Endothelial cell of umbilical vein (primary cell): ENCODE results near the gene ETFB. TPM values are rescaled to one million over a fixed set of nuclear protein-coding genes. Genes with fewer than 3 reads are reported as not detected.

Source experiments
- BruUV-seq: library from RNA; stranded (reverse); fragments of 400-500 nt; replicated peaks from 2 replicates; lab custom pipeline; 2021; lab: Mats Ljungman, UMichigan
- CTCF ChIA-PET: fragments of 300-600, 350-600 bp; sonication (Branson Sonifier 250); formaldehyde crosslinking; loops from one replicate; lab custom pipeline; 2021; ENCODE audit warnings: antibody characterized with exemption, inconsistent platforms; lab: Charles Lee
- POLR2A ChIA-PET: fragments of 300-600, 350-600 bp; sonication (Branson Sonifier 250); formaldehyde crosslinking; loops from one replicate; lab custom pipeline; 2021; ENCODE audit warnings: antibody characterized with exemption, inconsistent platforms; lab: Charles Lee
- DNase-seq: peaks from one replicate; pipeline ENCODE4 v3.0.0-alpha.2; 2011; ENCODE audit warnings: low read depth, low spot score
- FAIRE-seq: peaks from 2 replicates; lab custom pipeline; 2011; peaks lifted over from hg19 to GRCh38; lab: Jason Lieb, UNC
- H2AFZ ChIP-seq: 2 replicates; pipeline ENCODE4 v1.6.0; 2012; ENCODE audit warnings: low read depth, low read length, control low read depth, inconsistent platforms
- H3K27ac ChIP-seq: 2 replicates; pipeline ENCODE4 v1.5.1; 2011; ENCODE audit warnings: low read depth, mild to moderate bottlenecking, control low read depth, low read length, moderate library complexity; ENCODE audit not compliant: insufficient read depth
- H3K27me3 ChIP-seq, 2 experiments: 2 replicates each; pipeline versions ENCODE4 v1.6.0 to v1.6.1; 2011; ENCODE audit warnings: low read length in 2 of 2, mixed read lengths in 1 of 2; ENCODE audit not compliant: control insufficient read depth in 2 of 2, insufficient read depth in 2 of 2
- H3K36me3 ChIP-seq, 2 experiments: 2 replicates in 1 of 2; 3 replicates in 1 of 2; pipeline ENCODE4 v1.5.1; 2011; ENCODE audit warnings: low read length in 2 of 2, mild to moderate bottlenecking in 1 of 2, moderate library complexity in 1 of 2; ENCODE audit not compliant: control insufficient read depth in 2 of 2, insufficient read depth in 2 of 2; ENCODE audit errors: extremely low read depth in 1 of 2
- H3K4me1 ChIP-seq: 3 replicates; pipeline ENCODE4 v1.5.1; 2011; ENCODE audit warnings: mild to moderate bottlenecking, low read length; ENCODE audit not compliant: control insufficient read depth, insufficient read depth; ENCODE audit errors: extremely low read depth
- H3K4me2 ChIP-seq: 2 replicates; pipeline ENCODE4 v1.6.1; 2011; ENCODE audit warnings: low read length, control low read depth, mixed read lengths; ENCODE audit not compliant: insufficient read depth
- H3K4me3 ChIP-seq, 3 experiments: fragments of 200-600 bp in 1 of 3; sonication (generic), shearing (Covaris generic) in 1 of 3; replicated peaks in 1 of 3; 2 replicates each; pipeline ENCODE4 v1.5.1; 2011 to 2016; ENCODE audit warnings: control low read depth in 3 of 3, low read length in 3 of 3, mild to moderate bottlenecking in 2 of 3, inconsistent platforms in 1 of 3, low read depth in 1 of 3, moderate library complexity in 1 of 3; ENCODE audit not compliant: insufficient read depth in 1 of 3
- H3K79me2 ChIP-seq: 2 replicates; pipeline ENCODE4 v1.6.0; 2012; ENCODE audit warnings: low read length, inconsistent platforms; ENCODE audit not compliant: control insufficient read depth, insufficient read depth
- H3K9ac ChIP-seq: replicated peaks from 2 replicates; pipeline ENCODE3; 2011; ENCODE audit warnings: low read length, control low read depth; ENCODE audit not compliant: insufficient read depth; ENCODE audit errors: extremely low read depth
- H3K9me1 ChIP-seq: replicated peaks from 3 replicates; pipeline ENCODE4 v1.6.0; 2011; ENCODE audit warnings: mild to moderate bottlenecking, low read length; ENCODE audit not compliant: control insufficient read depth, insufficient read depth; ENCODE audit errors: extremely low read depth
- H3K9me3 ChIP-seq: replicated peaks from 2 replicates; pipeline ENCODE4 v1.5.1; 2012; ENCODE audit warnings: low read length, inconsistent platforms; ENCODE audit not compliant: control insufficient read depth, insufficient read depth
- H4K20me1 ChIP-seq: replicated peaks from 2 replicates; pipeline ENCODE3; 2011; ENCODE audit warnings: mild to moderate bottlenecking, low read length; ENCODE audit not compliant: control insufficient read depth, insufficient read depth; ENCODE audit errors: extremely low read depth
- CTCF ChIP-seq, 2 donors: IDR thresholded peaks; 1 replicate in 1 of 2; 2 replicates in 1 of 2; pipeline ENCODE4 v1.5.1; 2011; ENCODE audit warnings: low read length in 2 of 2, mild to moderate bottlenecking in 2 of 2, moderate library complexity in 2 of 2, control low read depth in 1 of 2, inconsistent platforms in 1 of 2, low read depth in 1 of 2; ENCODE audit not compliant: insufficient read depth in 1 of 2; ENCODE audit errors: extremely low read depth in 1 of 2
- EZH2 ChIP-seq: IDR thresholded peaks from 2 replicates; pipeline ENCODE4 v1.6.1; 2012; ENCODE audit warnings: borderline replicate concordance, low read depth, mild to moderate bottlenecking, moderate library complexity, low read length, inconsistent platforms; ENCODE audit not compliant: severe bottlenecking
- FOS ChIP-seq: IDR thresholded peaks from 2 replicates; pipeline ENCODE4 v1.6.1; 2011; ENCODE audit warnings: mild to moderate bottlenecking, low read length, moderate library complexity, borderline replicate concordance; ENCODE audit not compliant: insufficient read depth
- GATA2 ChIP-seq: IDR thresholded peaks from 2 replicates; pipeline ENCODE4 v1.7.0; 2011; ENCODE audit warnings: low read depth, mild to moderate bottlenecking, moderate library complexity, mixed read lengths, low read length; ENCODE audit not compliant: insufficient read length, insufficient read depth
- JUN ChIP-seq: IDR thresholded peaks from 2 replicates; pipeline ENCODE4 v1.6.1; 2011; ENCODE audit warnings: borderline replicate concordance, low read depth; ENCODE audit not compliant: insufficient read length, insufficient read depth
- MAX ChIP-seq: IDR thresholded peaks from 2 replicates; pipeline ENCODE4 v1.6.1; 2011; ENCODE audit not compliant: insufficient read depth, insufficient read length
- MYC ChIP-seq: IDR thresholded peaks from one replicate; pipeline ENCODE4 v1.6.1; 2011; ENCODE audit warnings: mild to moderate bottlenecking, low read depth, low read length
- POLR2A ChIP-seq: IDR thresholded peaks from 2 replicates; pipeline ENCODE4 v1.6.1; 2012; ENCODE audit warnings: low read depth, mild to moderate bottlenecking, control low read depth, low read length
- POLR2AphosphoS5 ChIP-seq: IDR thresholded peaks from 2 replicates; pipeline ENCODE4 v1.6.1; 2012; ENCODE audit warnings: low read depth, mild to moderate bottlenecking, control low read depth, low read length, moderate library complexity; ENCODE audit not compliant: insufficient read depth
- dilution Hi-C: fragments of 300-500 bp; cut with MboI; formaldehyde crosslinking; loops from one replicate; pipeline ENCODE4 v1.15.0; 2019; ENCODE audit warnings: low sequenced_read_pairs; ENCODE audit not compliant: extremely low pct_ligation_motif_present
- intact Hi-C: fragments of 100-400 bp; cut with micrococcal nuclease; formaldehyde crosslinking; loops from one replicate; pipeline ENCODE4 v1.10.0; 2022
- polyA plus RNA-seq, 4 experiments: library from polyadenylated mRNA; depleted of rRNA in 3 of 4; stranded (reverse) in 3 of 4; unstranded in 1 of 4; fragments of >200 nt; gene quantifications; 2 replicates each; pipeline versions ENCODE4 v1.2.1 to v1.2.3, GENCODE V29; 2011 to 2012; ENCODE audit warnings: missing spikeins in 1 of 4
- total RNA-seq: library from RNA; stranded (reverse); gene quantifications from 2 replicates; pipeline ENCODE4 v1.2.3, GENCODE V29; 2021

Gene ETFB
- total and polyA plus RNA-seq, 2 donors (not counting 3 experiments of a cell fraction or from before 2014, with no cell fraction given), result 54.1 to 99.2 TPM

- Histone ChIP-seq H3K79me2 (no peaks in the 10 kb centered on the region), H3K4me3 (no peak overlapping the region), H3K9me1 (no peaks in the 10 kb centered on the region), H3K4me1 (no peaks in the 10 kb centered on the region), H3K27ac (no peak overlapping the region), H2AFZ (no peak overlapping the region), H4K20me1 (no peaks in the 10 kb centered on the region), H3K27me3 (peaks cover 0 to 3% of the 10 kb centered on the region in 2 experiments), H3K36me3 (no peaks in the 10 kb centered on the region), H3K4me2 (no peak overlapping the region), H3K9me3 (no peaks in the 10 kb centered on the region), H3K9ac (no peak overlapping the region)
- no peak for FAIRE-seq
- TF ChIP-seq POLR2AphosphoS5 (no peak), FOS (no peak), POLR2A (no peak), EZH2 (no peak), GATA2 (no peak), MYC (no peak), CTCF (IDR thresholded peaks at IDR 0.05; ENCODE audit: extremely low read depth in 1 of 2, insufficient read depth in 1 of 2, low read depth in 1 of 2, low read length in 2 of 2) (no peak), MAX (no peak), JUN (no peak)
- ChIA-PET CTCF (no interaction called here), POLR2A (no interaction called here)
- DNase-seq, result no peak
- BruUV-seq, result no TSS peak
- intact Hi-C loops (no loop called here), dilution Hi-C loops (no loop called here)
Observed at GRCh38 chr19:51316688-51317087, 49.5 kb downstream of the ETFB start.
